Testis (tissue), 2 donors: ENCODE measurements around the gene CHML.

Experiments
- POLR2A ChIP-seq: fragments of 450-650 bp; IDR thresholded peaks from one replicate; pipeline ENCODE4 v1.6.1; 2017; ENCODE audit warnings: antibody characterized with exemption, mild to moderate bottlenecking, moderate library complexity
- TF ChIP-seq, protein P1 (sequence below), 3 experiments: fragments of 450-650 bp in 2 of 3; fragments of 200-600 bp in 1 of 3; sonication (generic) in 1 of 3; IDR thresholded peaks; one replicate each; pipeline ENCODE4 v1.5.1; 2016 to 2019; ENCODE audit warnings: antibody characterized with exemption in 3 of 3, mild to moderate bottlenecking in 2 of 3, moderate library complexity in 1 of 3

DNA sequence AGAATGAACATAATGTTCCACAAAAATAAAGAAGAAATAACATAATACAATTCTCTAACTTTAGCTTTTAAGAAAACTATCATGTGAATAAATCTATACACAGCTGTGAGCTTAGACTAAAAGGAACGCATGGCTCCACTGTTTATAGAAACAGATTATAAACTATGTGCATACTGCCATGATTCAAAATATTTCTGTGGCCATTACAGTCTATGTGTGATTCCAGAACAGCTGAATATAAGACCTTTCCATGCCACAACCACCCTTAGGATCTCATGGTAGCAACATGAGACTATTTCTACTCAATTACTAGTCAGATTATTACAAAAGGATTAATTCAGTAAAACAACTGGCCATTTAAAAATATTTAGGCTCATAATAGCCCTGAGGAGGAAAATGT is 3.9 kb downstream of the CHML start:
- TF ChIP-seq, protein P1, sequence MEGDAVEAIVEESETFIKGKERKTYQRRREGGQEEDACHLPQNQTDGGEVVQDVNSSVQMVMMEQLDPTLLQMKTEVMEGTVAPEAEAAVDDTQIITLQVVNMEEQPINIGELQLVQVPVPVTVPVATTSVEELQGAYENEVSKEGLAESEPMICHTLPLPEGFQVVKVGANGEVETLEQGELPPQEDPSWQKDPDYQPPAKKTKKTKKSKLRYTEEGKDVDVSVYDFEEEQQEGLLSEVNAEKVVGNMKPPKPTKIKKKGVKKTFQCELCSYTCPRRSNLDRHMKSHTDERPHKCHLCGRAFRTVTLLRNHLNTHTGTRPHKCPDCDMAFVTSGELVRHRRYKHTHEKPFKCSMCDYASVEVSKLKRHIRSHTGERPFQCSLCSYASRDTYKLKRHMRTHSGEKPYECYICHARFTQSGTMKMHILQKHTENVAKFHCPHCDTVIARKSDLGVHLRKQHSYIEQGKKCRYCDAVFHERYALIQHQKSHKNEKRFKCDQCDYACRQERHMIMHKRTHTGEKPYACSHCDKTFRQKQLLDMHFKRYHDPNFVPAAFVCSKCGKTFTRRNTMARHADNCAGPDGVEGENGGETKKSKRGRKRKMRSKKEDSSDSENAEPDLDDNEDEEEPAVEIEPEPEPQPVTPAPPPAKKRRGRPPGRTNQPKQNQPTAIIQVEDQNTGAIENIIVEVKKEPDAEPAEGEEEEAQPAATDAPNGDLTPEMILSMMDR (IDR thresholded peaks at IDR 0.05): no peak
- no peak for TF ChIP-seq POLR2A
